Psoas muscle (tissue), 8 donors: ENCODE measurements around the gene NRBF2. TPM values are rescaled to one million over a fixed set of nuclear protein-coding genes. Genes with fewer than 3 reads are reported as not detected.

ENCODE experiments used
- ATAC-seq, 4 donors: fragments of 200-7000 bp; cut with Tn5 transposase; one replicate each; pipeline ENCODE4 v1.9.1; 2020; ENCODE audit warnings: moderate library complexity in 3 of 4, mild to moderate bottlenecking in 2 of 4
- DNase-seq, 2 donors: peaks; one replicate each; pipeline ENCODE4 v3.0.0-alpha.2; 2020
- H3K27ac ChIP-seq: fragments of 200-600 bp; one replicate; pipeline ENCODE4 v1.8.0; 2022
- H3K27me3 ChIP-seq, 3 donors: fragments of 200-600 bp in 1 of 3; one replicate each; pipeline versions ENCODE4 v1.6.1 to v1.8.0; 2013 to 2022; ENCODE audit warnings: low read length in 2 of 3, mild to moderate bottlenecking in 2 of 3, moderate library complexity in 1 of 3; ENCODE audit not compliant: insufficient read depth in 3 of 3
- H3K36me3 ChIP-seq, 2 donors: fragments of 200-600 bp in 1 of 2; one replicate each; pipeline versions ENCODE4 v1.6.1 to v1.8.0; 2013 to 2022; ENCODE audit warnings: low read depth in 1 of 2, mild to moderate bottlenecking in 1 of 2, moderate library complexity in 1 of 2; ENCODE audit not compliant: insufficient read depth in 1 of 2
- H3K4me1 ChIP-seq: fragments of 200-600 bp; one replicate; pipeline ENCODE4 v1.8.0; 2022
- H3K4me3 ChIP-seq: fragments of 200-600 bp; one replicate; pipeline ENCODE4 v1.8.0; 2022; ENCODE audit warnings: mild to moderate bottlenecking
- H3K9me3 ChIP-seq: fragments of 200-600 bp; one replicate; pipeline ENCODE4 v1.8.0; 2022
- CTCF ChIP-seq: fragments of 200-600 bp; IDR thresholded peaks from one replicate; pipeline ENCODE4 v1.8.0; 2022; ENCODE audit warnings: antibody characterized with exemption
- WGBS, 3 donors: extraction: QIAGEN DNeasy Blood & Tissue Kit; methylation state at CpG; one replicate each; pipeline versions ENCODE4 v1.1.6 to v1.1.7; 2013; 5-methylcytosine and 5-hydroxymethylcytosine counted together
- intact Hi-C, 2 donors: fragments of 100-400 bp; cut with DNase I; formaldehyde crosslinking; loops; one replicate each; pipeline versions ENCODE4 v1.11.0 to v1.14.2; 2022
- polyA plus RNA-seq, 3 donors: library from polyadenylated mRNA; stranded (reverse); fragments of 200-250 nt; gene quantifications; one replicate each; pipeline ENCODE4 v1.2.3, GENCODE V29; 2013
- total RNA-seq, 4 donors: library from RNA; stranded (reverse); fragmentation: NEBNext Ultra II Directional in 2 of 4; extraction: Animal tissue kit (Norgen Biotek cat#: 25700) in 2 of 4; gene quantifications; one replicate each; pipeline versions ENCODE4 v1.2.1 to v1.2.4, GENCODE V29; 2021 to 2023
- donor health status: healthy with polysubstance abuse.
- donor health status: DM: no; HTN: no; CAD: no; lungs with moderate emphysema.
- donor health status: Bipolar disorder and iron deficiency.
- donor health status: healthy.
- donor health status: DM: yes; HTN: yes; CAD: no.
- donor health status: DM: no; HTN: no; CAD: no.
- donor health status: DM: no; HTN: no; CAD: no.
- donor health status: DM: yes; HTN: yes; CAD: no.

The NRBF2 gene
- total and polyA plus RNA-seq, 7 donors, result 17.3 to 85.3 (median 23.4) TPM

DNA sequence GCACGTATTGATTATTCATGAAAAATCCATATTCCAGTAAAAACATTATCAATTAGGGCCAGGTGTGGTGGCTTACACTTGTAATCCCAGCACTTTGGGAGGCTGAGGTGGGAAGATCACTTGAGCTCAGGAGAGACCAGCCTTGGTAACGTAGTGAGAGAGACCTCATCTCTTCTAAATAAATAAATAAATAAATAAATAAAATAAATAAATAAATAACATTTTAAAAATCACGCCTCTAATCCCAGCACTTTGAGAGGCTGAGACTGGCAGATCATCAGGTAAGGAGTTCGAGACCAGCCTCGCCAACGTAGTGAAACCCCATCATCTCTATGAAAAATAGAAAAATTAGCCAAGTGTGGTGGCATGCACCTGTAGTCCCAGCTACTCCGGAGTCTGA lies 32.1 kb downstream of the NRBF2 start:
- Histone ChIP-seq H3K9me3 (no peaks in the 10 kb centered on the region), H3K4me3 (no peak overlapping the region), H3K27me3 (no peaks in the 10 kb centered on the region), H3K27ac (no peak overlapping the region), H3K4me1 (peaks cover 12% of the 10 kb centered on the region), H3K36me3 (peaks cover 8 to 59% of the 10 kb centered on the region in 2 donors)
- ATAC-seq (no peak), DNase-seq (no peak)
- no peak for TF ChIP-seq CTCF
- 96 to 97% (median 97%) methylated on average over 7 of the region's 7 CpGs for WGBS, 3 donors
- intact Hi-C loops, result loop anchor here (5.0 to 10.0 kb wide), 3 partner anchors 462 to 650 kb away; no protein-coding TSS in a partner anchor

- Histone ChIP-seq H3K4me3 (no peak overlapping the region), H3K36me3 (peaks cover 10 to 72% of the 10 kb centered on the region in 2 donors), H3K27ac (no peak overlapping the region), H3K27me3 (no peaks in the 10 kb centered on the region), H3K4me1 (peaks cover 12% of the 10 kb centered on the region), H3K9me3 (no peaks in the 10 kb centered on the region)
- peak; percentile 65 to 84 (median 76) for ATAC-seq
- intact Hi-C loops, result loop anchor here (2.0 to 10.0 kb wide), 4 partner anchors 461 to 648 kb away; no protein-coding TSS in a partner anchor
- 10 to 19% (median 14%) methylated on average over 3 of the region's 3 CpGs for WGBS, 3 donors
- no peak for DNase-seq
- TF ChIP-seq CTCF, result peak; percentile 79
These were observed 33.7 kb downstream of the NRBF2 start for GRCh38 chr10:63166742-63167258.

DNA sequence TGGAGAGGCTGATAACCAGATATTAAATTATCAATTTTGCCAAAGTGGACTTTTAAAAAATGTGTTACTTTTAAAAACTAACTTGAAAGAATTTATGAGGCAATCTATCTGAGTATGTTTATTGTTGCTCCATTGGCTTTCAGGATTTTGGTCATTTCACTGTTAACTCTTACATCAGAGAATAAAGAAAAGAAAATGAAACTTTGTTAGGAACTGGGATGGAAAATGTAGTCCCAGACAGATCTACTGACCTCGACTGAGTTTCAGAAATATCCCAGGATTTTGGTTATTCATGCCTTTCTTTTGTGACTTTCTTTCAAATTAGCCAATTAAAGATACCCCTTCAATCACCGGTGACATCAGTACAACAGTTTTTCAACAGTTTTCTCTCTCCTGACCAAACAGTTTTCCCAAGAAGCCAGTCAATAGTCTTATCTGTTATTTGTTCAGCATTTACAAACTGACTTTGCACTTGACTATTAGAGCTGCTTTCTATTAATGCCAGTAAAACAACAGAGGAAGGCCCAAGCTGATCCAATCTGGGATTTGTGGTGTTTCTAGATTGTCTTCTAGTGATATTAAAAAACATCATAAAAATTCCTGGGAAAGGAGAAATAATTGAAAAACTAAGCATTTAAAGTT lies 35.8 kb downstream of the NRBF2 start:
- Histone ChIP-seq H3K9me3 (no peaks in the 10 kb centered on the region), H3K4me1 (peaks cover 12% of the 10 kb centered on the region), H3K27ac (no peak overlapping the region), H3K36me3 (peaks cover 10 to 87% of the 10 kb centered on the region in 2 donors), H3K4me3 (no peak overlapping the region), H3K27me3 (no peaks in the 10 kb centered on the region)
- TF ChIP-seq CTCF, result no peak
- ATAC-seq, result no peak
- WGBS, 3 donors, result 63 to 78% (median 69%) methylated on average over 2 of the region's 2 CpGs
- intact Hi-C loops, result loop anchor here (5.0 to 10.0 kb wide), 3 partner anchors 458 to 646 kb away; no protein-coding TSS in a partner anchor
- DNase-seq, result no peak

GRCh38 chr10:63169624-63170023 lies 36.5 kb downstream of the NRBF2 start:
- H3K27me3 ChIP-seq, result no peaks in the 10 kb centered on the region
- no peak overlapping the region for H3K4me3 ChIP-seq
- peaks cover 7 to 87% of the 10 kb centered on the region in 2 donors for H3K36me3 ChIP-seq
- no peak overlapping the region for H3K27ac ChIP-seq
- peaks cover 12% of the 10 kb centered on the region for H3K4me1 ChIP-seq
- intact Hi-C loops, result loop anchor here (5.0 to 10.0 kb wide), 3 partner anchors 458 to 645 kb away; no protein-coding TSS in a partner anchor
- ATAC-seq (no peak), DNase-seq (no peak)
- H3K9me3 ChIP-seq, result no peaks in the 10 kb centered on the region
- 73 to 86% (median 75%) methylated on average over 2 of the region's 2 CpGs for WGBS, 3 donors
- TF ChIP-seq CTCF, result no peak
